Activated CD8-positive, alpha-beta memory T cell treated with anti-CD3 and anti-CD28 coated beads, Interleukin-2, amount 10 ng/mL, durations not matched to agents 7 days and 5 days (primary cell): ENCODE data around the gene STARD3NL. TPM values are rescaled to one million over a fixed set of nuclear protein-coding genes. Genes with fewer than 3 reads are reported as not detected.

Experiments used
- ATAC-seq: fragments of 150-1000 bp; cut with Tn5 transposase; one replicate; pipeline ENCODE4 v1.10.0; 2021; ENCODE audit warnings: moderate library complexity
- CTCF ChIA-PET: fragments of 350-600 bp; sonication (Branson Sonifier 250); formaldehyde crosslinking; loops from one replicate; lab custom pipeline; 2021; ENCODE audit warnings: antibody characterized with exemption; lab: Charles Lee
- DNase-seq: peaks from one replicate; pipeline ENCODE4 v3.0.0-alpha.2; 2020
- H3K27ac Mint-ChIP-seq: one replicate; pipeline ENCODE4 v1.8.0; 2021; ENCODE audit warnings: mild to moderate bottlenecking, mixed read lengths
- H3K27me3 Mint-ChIP-seq: one replicate; pipeline ENCODE4 v1.8.0; 2021; ENCODE audit warnings: mixed read lengths
- H3K36me3 Mint-ChIP-seq: one replicate; pipeline ENCODE4 v1.8.0; 2021; ENCODE audit warnings: mild to moderate bottlenecking, mixed read lengths
- H3K4me1 Mint-ChIP-seq: one replicate; pipeline ENCODE4 v1.8.0; 2021; ENCODE audit warnings: mixed read lengths
- H3K4me3 Mint-ChIP-seq: one replicate; pipeline ENCODE4 v1.8.0; 2021; ENCODE audit warnings: mild to moderate bottlenecking, moderate library complexity, mixed read lengths
- H3K9me3 Mint-ChIP-seq: one replicate; pipeline ENCODE4 v1.8.0; 2022; ENCODE audit warnings: low read depth, mixed read lengths
- total RNA-seq, 2 experiments: library from RNA; stranded (reverse); gene quantifications; one replicate each; pipeline ENCODE4 v1.2.3, GENCODE V29; 2021

Gene STARD3NL
- total RNA-seq = 10 to 100 TPM; 31.9 to 40.0 TPM

DNA sequence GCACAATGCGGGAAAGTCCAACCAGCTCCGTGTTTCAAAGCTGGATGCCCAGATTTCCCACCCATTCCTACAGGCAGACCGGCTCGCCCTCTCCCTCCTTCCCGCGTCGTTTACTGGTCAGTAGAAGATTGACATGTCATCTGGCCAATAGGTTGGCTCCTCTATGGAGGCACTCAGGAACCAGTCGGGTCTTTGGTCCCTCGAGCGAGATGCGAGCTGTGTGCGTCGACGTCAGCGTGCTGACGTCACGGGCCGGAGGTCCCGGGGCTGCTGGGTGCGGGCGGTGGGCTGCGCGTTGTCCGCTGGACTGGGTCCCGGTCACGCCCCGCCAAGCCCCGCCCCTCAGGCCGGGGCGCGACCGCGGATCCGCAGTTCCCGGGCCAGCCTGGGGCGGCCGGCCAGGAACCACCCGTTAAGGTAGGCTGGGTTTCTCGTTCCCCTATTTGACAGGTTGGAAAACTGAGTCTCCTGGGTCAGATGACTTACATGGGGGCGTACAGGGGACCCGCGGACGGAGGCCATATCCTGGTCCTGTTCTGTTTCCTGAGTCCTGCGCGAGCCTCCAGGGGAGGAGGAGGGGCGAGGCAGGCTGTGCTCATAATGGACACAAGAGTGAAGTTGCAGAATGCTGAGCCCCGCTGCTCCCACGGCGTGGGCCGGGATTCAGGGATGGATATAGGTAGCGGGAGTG, at the start of gene STARD3NL:
Gene STARD3NL, plus strand, starts transcription at position 242 of the 691 bp plus-strand sequence. CDS start 29,260 bp downstream, outside the sequence.
- peak; percentile 98 for ATAC-seq
- Mint-ChIP-seq H3K36me3 (peaks cover 5% of the 10 kb centered on the region), H3K4me3 (peak within 1 kb of the TSS; percentile 94), H3K9me3 (peaks cover 1% of the 10 kb centered on the region), H3K27me3 (no peaks in the 10 kb centered on the region), H3K27ac (peak within 1 kb of the TSS; percentile 92), H3K4me1 (peaks cover 41% of the 10 kb centered on the region)
- DNase-seq = peak; percentile 96
- CTCF ChIA-PET = interaction anchor here (1.4 to 1.8 kb wide), 4 partner anchors 38 to 190 kb away, joined by 4 to 12 read pairs (median 7); no protein-coding TSS in a partner anchor

- CTCF ChIA-PET = no interaction called here
- Mint-ChIP-seq H3K9me3 (no peaks in the 10 kb centered on the region), H3K36me3 (no peaks in the 10 kb centered on the region), H3K27ac (no peak overlapping the region), H3K4me3 (no peak overlapping the region), H3K4me1 (peaks cover 3% of the 10 kb centered on the region), H3K27me3 (peaks cover 5% of the 10 kb centered on the region)
- DNase-seq (no peak), ATAC-seq (no peak)
Measured at GRCh38 chr7:38129162-38129561, 48.9 kb upstream of the STARD3NL start.

GRCh38 chr7:38129579-38129978, 48.5 kb upstream of the STARD3NL start:
- no peak for ATAC-seq
- peaks cover 5% of the 10 kb centered on the region for H3K27me3 Mint-ChIP-seq
- DNase-seq = no peak
- H3K36me3 Mint-ChIP-seq = no peaks in the 10 kb centered on the region
- H3K9me3 Mint-ChIP-seq = no peaks in the 10 kb centered on the region
- H3K4me1 Mint-ChIP-seq = peaks cover 3% of the 10 kb centered on the region
- H3K4me3 Mint-ChIP-seq = no peak overlapping the region
- H3K27ac Mint-ChIP-seq = no peak overlapping the region
- CTCF ChIA-PET = no interaction called here

- DNase-seq (no peak), ATAC-seq (no peak)
- no peaks in the 10 kb centered on the region for H3K4me1 Mint-ChIP-seq
- no peaks in the 10 kb centered on the region for H3K9me3 Mint-ChIP-seq
- CTCF ChIA-PET = no interaction called here
- H3K27me3 Mint-ChIP-seq = peaks cover 16% of the 10 kb centered on the region
- H3K4me3 Mint-ChIP-seq = no peak overlapping the region
- no peaks in the 10 kb centered on the region for H3K36me3 Mint-ChIP-seq
- H3K27ac Mint-ChIP-seq = no peak overlapping the region
Measured at GRCh38 chr7:38138171-38138570, 39.9 kb upstream of the STARD3NL start.

DNA sequence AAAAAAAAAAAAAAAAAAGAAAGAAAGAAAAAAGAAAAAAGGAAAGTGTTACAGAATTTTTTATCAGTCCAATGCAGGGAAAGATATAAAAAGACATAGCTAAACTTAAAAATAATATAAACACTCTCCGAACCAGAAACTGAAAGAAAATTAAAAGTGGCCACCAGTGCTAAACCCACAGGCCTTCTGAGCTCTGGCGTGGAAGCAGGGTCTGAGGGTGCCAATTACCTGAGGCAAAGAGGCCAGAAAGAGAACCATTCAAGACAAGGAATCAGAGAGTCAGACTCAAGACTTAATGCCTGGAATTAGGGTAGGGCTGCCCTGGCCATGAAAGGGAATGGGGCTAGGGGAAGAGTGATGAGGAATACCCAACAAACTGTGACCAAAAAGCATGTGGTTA, 36.9 kb upstream of the STARD3NL start:
- Mint-ChIP-seq H3K27me3 (peaks cover 3% of the 10 kb centered on the region), H3K4me3 (no peak overlapping the region), H3K27ac (no peak overlapping the region), H3K4me1 (no peaks in the 10 kb centered on the region), H3K36me3 (no peaks in the 10 kb centered on the region), H3K9me3 (no peaks in the 10 kb centered on the region)
- CTCF ChIA-PET = interaction anchor here (0.6 kb wide), 1 partner anchor 203 kb away, joined by 3 read pairs; no protein-coding TSS in a partner anchor
- DNase-seq (no peak), ATAC-seq (no peak)

GRCh38 chr7:38142736-38143135, 35.3 kb upstream of the STARD3NL start:
- no peaks in the 10 kb centered on the region for H3K36me3 Mint-ChIP-seq
- DNase-seq (no peak), ATAC-seq (no peak)
- no peak overlapping the region for H3K4me3 Mint-ChIP-seq
- no peaks in the 10 kb centered on the region for H3K4me1 Mint-ChIP-seq
- H3K27me3 Mint-ChIP-seq = peaks cover 4% of the 10 kb centered on the region
- CTCF ChIA-PET = interaction anchor here (1.0 kb wide), 1 partner anchor 73 kb away, joined by 4 read pairs; no protein-coding TSS in a partner anchor
- H3K27ac Mint-ChIP-seq = no peak overlapping the region
- H3K9me3 Mint-ChIP-seq = no peaks in the 10 kb centered on the region

DNA sequence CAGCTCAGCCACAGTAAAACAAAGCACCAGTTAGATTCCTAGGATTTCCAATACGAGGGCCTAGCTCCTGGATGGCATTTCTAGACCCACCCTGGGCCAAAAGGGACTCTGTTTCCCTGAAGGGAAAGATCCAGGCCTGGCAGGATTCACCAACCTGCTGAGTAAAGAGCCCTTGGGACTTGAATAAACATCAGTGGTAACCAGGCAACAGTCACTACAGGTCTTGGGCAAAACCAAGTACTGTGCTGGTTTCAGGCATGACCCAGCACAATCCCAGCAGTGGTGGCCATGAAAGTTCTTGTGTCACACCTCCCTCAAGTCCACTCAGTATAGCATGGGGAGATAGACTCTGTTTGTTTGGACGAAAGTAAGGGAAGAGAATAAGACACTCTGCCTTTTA, 31.0 kb upstream of the STARD3NL start:
- CTCF ChIA-PET = no interaction called here
- Mint-ChIP-seq H3K27me3 (peaks cover 16% of the 10 kb centered on the region), H3K4me3 (no peak overlapping the region), H3K36me3 (no peaks in the 10 kb centered on the region), H3K27ac (no peak overlapping the region), H3K9me3 (no peaks in the 10 kb centered on the region), H3K4me1 (no peaks in the 10 kb centered on the region)
- no peak for ATAC-seq
- DNase-seq = no peak

GRCh38 chr7:38151556-38151955, 26.5 kb upstream of the STARD3NL start:
- DNase-seq (no peak), ATAC-seq (no peak)
- no peaks in the 10 kb centered on the region for H3K9me3 Mint-ChIP-seq
- no peaks in the 10 kb centered on the region for H3K4me1 Mint-ChIP-seq
- no peak overlapping the region for H3K4me3 Mint-ChIP-seq
- H3K36me3 Mint-ChIP-seq = peaks cover 1% of the 10 kb centered on the region
- H3K27me3 Mint-ChIP-seq = peaks cover 29% of the 10 kb centered on the region
- H3K27ac Mint-ChIP-seq = no peak overlapping the region
- CTCF ChIA-PET = interaction anchor here (0.7 kb wide), 1 partner anchor 64 kb away, joined by 3 read pairs; no protein-coding TSS in a partner anchor

- no peak for DNase-seq
- peaks cover 2% of the 10 kb centered on the region for H3K36me3 Mint-ChIP-seq
- H3K9me3 Mint-ChIP-seq = no peaks in the 10 kb centered on the region
- H3K4me1 Mint-ChIP-seq = no peaks in the 10 kb centered on the region
- no peak overlapping the region for H3K4me3 Mint-ChIP-seq
- CTCF ChIA-PET = interaction anchor here (1.1 kb wide), 1 partner anchor 26 kb away, joined by 3 read pairs; no protein-coding TSS in a partner anchor
- no peak overlapping the region for H3K27ac Mint-ChIP-seq
- ATAC-seq = no peak
- peaks cover 23% of the 10 kb centered on the region for H3K27me3 Mint-ChIP-seq
Measured at GRCh38 chr7:38153515-38153914, 24.5 kb upstream of the STARD3NL start.

DNA sequence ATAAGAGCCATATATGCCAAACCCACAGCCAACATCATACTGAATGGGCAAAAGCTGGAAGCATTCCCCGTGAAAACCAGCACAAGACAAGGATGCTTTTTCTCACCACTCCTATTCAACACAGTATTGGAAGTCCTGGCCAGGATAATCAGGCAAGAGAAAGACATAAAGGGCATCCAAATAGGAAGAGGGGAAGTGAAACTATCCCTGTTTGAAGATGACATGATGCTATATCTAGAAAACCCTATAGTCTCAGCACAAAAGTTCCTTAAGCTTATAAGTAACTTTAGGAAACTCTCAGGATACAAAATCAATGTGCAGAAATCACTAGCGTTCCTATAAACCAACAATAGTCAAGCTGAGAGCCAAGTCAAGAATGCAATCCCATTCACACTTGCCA, 23.8 kb upstream of the STARD3NL start:
- DNase-seq = no peak
- Mint-ChIP-seq H3K36me3 (peaks cover 2% of the 10 kb centered on the region), H3K9me3 (no peaks in the 10 kb centered on the region), H3K27ac (no peak overlapping the region), H3K4me3 (no peak overlapping the region), H3K27me3 (peaks cover 23% of the 10 kb centered on the region), H3K4me1 (no peaks in the 10 kb centered on the region)
- no peak for ATAC-seq
- CTCF ChIA-PET = no interaction called here

DNA sequence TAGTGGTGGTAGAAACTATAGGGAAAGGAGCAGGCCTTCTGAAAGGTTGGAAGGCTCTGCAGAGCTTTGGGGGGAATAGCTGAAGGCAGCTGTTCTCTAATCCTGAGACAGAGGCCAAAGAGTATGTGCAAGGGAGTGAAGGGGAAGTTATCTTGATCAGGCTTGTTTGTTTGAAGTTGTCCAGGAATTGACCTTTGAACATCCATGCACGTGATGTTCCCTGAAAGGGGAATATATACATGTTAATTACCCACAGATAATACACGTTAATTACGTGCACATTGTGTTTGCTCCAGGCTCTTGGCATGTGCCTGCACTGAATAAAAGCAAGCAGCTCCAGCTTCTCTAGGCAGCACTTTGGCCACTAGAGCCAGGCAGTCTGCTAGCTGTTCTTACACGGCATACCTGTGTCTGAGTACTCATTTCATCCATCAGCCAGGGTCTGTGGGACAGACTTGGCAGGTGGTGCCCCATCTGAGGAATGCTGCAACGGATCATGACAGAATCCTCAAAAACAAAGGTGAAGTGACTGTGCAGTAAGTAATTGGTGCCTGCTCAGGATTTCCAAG, 18.0 kb upstream of the STARD3NL start:
- H3K4me3 Mint-ChIP-seq = no peak overlapping the region
- H3K4me1 Mint-ChIP-seq = no peaks in the 10 kb centered on the region
- CTCF ChIA-PET = no interaction called here
- ATAC-seq (no peak), DNase-seq (no peak)
- no peaks in the 10 kb centered on the region for H3K9me3 Mint-ChIP-seq
- peaks cover 2% of the 10 kb centered on the region for H3K36me3 Mint-ChIP-seq
- peaks cover 15% of the 10 kb centered on the region for H3K27me3 Mint-ChIP-seq
- H3K27ac Mint-ChIP-seq = no peak overlapping the region

DNA sequence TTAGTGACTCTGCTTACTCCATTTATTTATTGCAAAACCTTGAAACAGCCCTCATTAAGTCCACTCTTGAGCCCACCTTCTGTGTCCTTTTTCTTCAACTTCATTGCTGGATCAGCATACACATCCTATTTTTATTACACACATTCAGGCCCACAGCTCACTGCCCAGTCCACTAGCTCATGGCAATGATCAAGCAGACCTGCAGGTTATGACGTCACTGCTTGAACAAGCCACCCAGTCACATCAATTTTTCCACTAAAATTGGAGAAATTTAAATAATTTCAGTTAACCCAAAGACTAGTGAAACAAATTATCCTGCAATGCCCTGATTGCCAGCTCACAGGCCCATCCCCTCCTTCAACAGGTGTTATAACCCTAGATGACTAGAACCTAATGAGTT, 16.0 kb upstream of the STARD3NL start:
- CTCF ChIA-PET = no interaction called here
- H3K4me3 Mint-ChIP-seq = no peak overlapping the region
- H3K36me3 Mint-ChIP-seq = no peaks in the 10 kb centered on the region
- peaks cover 1% of the 10 kb centered on the region for H3K4me1 Mint-ChIP-seq
- no peak for DNase-seq
- ATAC-seq = no peak
- no peak overlapping the region for H3K27ac Mint-ChIP-seq
- peaks cover 12% of the 10 kb centered on the region for H3K27me3 Mint-ChIP-seq
- no peaks in the 10 kb centered on the region for H3K9me3 Mint-ChIP-seq

- no peak overlapping the region for H3K27ac Mint-ChIP-seq
- DNase-seq = no peak
- no peak overlapping the region for H3K4me3 Mint-ChIP-seq
- H3K4me1 Mint-ChIP-seq = peaks cover 9% of the 10 kb centered on the region
- no peaks in the 10 kb centered on the region for H3K9me3 Mint-ChIP-seq
- H3K36me3 Mint-ChIP-seq = no peaks in the 10 kb centered on the region
- H3K27me3 Mint-ChIP-seq = peaks cover 12% of the 10 kb centered on the region
- ATAC-seq = no peak
- CTCF ChIA-PET = no interaction called here
Measured at GRCh38 chr7:38163671-38164070, 14.4 kb upstream of the STARD3NL start.
